D721Med (cell line): ENCODE results near the gene C4orf51.

Experiments
- DNase-seq: peaks from one replicate; pipeline ENCODE4 v3.0.0; 2011; ENCODE audit warnings: low spot score; ENCODE audit not compliant: insufficient read length
- FAIRE-seq: peaks from 2 replicates; lab custom pipeline; 2011; peaks lifted over from hg19 to GRCh38; lab: Jason Lieb, UNC
- CTCF ChIP-seq: IDR thresholded peaks from 2 replicates; pipeline ENCODE4 v1.5.1; 2012; ENCODE audit warnings: mild to moderate bottlenecking, control low read depth; ENCODE audit not compliant: insufficient read depth; ENCODE audit errors: missing control alignments

C4orf51 gene

DNA sequence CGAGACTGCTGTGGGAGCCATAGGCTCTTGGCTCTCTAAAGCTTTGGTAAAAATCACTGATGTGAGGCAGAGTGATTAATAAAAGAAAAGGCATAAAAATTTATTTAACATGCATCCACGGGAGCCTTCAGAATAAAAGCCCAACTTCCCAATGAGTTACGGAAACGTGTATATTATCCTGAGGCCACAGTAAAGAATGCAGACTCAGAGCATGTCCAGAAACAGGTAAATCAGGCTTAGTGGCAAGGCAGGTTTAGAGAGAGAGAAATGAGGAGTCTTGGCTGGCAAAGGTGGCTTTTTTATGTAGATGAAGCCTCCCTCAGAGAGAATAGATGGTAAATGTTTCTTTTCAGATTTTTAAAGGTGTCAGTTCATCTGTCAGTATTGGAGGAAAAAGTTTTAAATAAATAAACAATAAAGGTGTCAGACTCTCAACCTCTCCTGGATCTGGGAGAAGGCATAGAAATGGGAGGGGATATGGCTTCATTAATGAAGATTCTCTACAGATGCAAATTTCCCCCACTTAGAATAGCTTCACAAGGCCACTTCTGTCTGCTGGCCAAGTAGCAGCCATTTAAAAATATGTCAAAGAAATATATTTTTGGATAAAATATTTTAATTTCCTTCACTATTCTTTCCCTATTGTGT is 24.0 kb downstream of the C4orf51 start:
- FAIRE-seq (no peak), DNase-seq (no peak)
- TF ChIP-seq CTCF, result no peak

DNA sequence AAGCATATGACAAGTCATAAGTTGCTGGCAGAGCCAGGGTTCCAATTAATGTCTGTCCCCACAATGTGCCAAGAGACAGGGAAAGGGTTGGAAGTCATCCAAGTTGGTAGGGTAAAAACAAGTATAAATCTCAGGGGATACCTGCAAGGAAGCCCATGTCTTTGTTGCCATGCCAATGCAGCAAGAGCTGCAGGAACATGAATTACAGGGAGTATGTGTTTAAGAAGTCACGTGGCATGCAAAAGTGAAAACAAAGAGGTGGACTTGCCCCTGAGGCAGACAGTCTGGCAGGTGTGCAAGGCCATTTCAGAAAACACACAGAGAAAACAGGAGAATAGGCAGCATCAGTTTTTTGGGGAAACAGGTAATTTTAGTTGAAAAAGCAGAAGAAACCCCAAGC is 29.4 kb downstream of the C4orf51 start:
- TF ChIP-seq CTCF, result no peak
- DNase-seq (no peak), FAIRE-seq (no peak)

- no peak for TF ChIP-seq CTCF
- FAIRE-seq (no peak), DNase-seq (no peak)
These were observed 29.9 kb downstream of the C4orf51 start for GRCh38 chr4:145709843-145710242.

GRCh38 chr4:145716200-145716599 is 36.3 kb downstream of the C4orf51 start:
- FAIRE-seq, result no peak
- no peak for DNase-seq
- no peak for TF ChIP-seq CTCF

DNA sequence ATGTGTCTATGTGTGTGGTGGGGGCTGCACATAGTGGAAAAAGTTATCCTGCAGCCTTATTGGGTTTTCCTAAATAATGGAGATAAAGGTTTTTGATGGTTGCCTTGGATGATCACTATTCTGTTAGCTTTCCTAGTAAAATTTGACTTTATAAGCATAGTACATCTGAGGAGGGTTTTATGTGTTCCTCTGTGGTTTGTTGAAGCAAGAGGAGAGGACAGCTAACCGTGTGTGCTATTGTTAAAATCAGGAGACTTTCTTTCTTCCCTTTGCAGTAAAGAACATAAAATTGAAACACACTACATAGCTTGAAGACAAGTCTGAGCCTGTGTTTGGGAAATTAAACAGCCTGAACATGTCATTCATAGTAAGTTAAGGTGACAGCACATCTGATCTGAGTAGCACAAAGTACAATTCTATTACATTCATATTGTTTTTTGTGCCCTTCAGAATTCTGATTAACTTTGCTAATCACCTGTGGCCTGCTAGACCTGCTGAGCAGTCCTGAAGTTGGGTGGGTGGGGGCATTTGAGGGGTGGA is 36.8 kb downstream of the C4orf51 start:
- no peak for FAIRE-seq
- no peak for TF ChIP-seq CTCF
- DNase-seq, result no peak

DNA sequence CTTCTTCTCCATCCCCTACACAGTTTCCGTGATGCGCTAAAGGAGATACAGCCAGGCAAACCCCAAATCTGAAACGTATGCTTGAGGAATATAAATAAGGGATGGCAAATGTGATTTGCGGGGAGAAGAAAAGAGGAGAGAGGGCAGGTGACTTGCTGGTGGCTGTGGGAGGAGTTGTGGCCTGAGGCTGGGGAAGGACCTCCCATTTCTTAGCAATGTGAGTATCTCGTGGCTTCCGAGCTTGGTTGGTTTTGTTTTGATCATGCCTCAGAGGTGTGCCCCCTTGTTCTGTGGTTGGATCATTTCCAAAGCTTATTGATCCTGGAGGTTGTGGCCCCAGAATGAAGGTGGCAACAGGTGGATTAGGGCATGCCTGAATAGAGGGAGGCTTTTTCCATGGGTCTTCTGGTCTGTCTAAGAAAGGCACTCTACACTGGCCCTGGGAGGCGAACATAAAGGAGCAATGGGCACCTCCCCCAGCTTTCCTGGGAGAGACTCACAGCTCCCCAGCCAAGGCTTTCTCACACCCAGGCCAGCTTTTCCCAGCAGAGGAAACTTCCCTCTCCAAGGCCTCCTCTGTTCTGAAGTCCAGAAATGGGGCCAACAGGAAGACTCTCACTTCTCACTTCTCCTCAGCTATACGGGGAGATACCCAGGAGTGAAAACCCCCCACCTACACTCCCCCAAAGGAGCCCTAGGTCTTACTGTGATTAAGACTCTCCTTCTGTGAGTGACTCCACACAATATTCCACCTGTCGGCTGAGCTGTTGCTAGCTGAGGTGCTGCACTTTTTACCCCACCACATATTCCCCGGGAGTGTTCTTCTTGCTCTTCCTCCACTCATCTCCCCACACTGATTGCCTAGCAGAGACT is 40.0 kb downstream of the C4orf51 start:
- FAIRE-seq, result no peak
- TF ChIP-seq CTCF, result no peak
- no peak for DNase-seq

DNA sequence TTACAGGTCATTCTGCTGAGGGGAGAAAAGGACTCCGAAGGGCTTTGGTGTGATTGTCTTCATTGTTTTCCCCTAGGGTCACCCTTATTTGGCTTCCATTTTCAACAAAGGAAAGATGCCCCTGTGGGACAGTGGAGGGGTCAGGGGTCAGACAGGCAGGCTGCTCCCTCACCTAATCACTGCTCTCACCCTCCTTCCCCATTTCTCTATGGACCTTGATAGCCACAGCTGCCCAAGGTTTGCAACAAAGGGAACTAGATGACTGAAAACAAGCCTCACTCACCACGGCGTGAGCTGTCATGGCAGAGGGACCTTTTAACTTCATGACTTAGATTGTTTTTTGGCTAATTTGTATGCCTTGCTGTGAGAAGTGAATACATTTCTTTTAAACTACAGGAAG is 40.7 kb downstream of the C4orf51 start:
- no peak for FAIRE-seq
- no peak for DNase-seq
- TF ChIP-seq CTCF, result no peak
